ENCODE measurements around the gene BET1L.
"Not testable (repeated sequence)": the region's sequence is repeated elsewhere in the genome, so short reads cannot be mapped to it uniquely, and the experiment has no call there.

The BET1L gene

DNA sequence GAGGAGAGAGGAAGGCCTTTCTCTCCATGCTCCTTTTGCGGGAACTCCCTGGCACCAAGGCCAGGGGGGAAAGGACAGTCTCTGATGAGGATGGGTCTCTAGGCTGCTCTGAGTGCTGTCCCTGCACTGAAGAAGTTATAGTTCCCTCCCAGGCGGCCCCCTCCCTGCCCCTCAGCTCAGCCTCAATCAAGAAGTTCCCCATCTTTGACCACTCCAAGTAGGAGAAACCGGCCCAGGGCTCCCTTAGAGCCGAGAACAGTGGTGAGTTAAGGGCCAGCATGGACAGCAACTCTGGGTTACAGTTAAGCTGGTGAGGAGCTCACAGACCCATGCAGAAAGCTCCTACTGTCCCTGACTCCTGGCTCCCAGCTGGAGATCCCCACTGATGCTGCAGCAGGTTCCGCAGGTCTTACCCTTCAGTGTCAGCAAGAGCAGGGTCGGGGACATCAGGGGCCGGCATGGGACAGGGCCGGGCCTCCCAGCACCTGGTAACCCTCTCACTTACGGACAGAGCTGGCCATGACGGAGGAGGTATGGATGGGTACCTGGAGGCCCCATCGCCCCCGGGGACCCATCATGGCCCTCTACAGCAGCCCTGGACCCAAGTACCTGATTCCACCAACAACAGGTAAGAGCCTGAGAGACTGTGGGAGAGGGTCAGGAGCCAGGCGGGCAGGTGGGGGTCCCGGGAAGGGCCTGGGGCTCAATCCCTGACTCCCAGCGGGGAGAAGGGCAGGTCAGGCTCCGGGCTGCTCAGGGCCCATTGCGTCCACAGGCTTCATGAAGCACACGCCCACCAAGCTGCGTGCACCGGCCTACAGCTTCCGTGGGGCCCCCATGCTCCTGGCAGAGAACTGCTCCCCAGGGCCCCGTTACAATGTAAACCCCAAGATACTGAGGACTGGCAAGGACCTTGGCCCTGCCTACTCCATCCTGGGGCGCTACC lies 10.1 kb downstream of the BET1L start:
- DNase-seq (ENCODE audit: low read depth, low spot score), result no peak
- in situ Hi-C loops (cut with HindIII; ENCODE audit: low sequenced_read_pairs), result no loop called here
- H3K4me3 ChIP-seq (ENCODE audit: low read depth, low read length), result no peak overlapping the region
- TF ChIP-seq, protein P1, sequence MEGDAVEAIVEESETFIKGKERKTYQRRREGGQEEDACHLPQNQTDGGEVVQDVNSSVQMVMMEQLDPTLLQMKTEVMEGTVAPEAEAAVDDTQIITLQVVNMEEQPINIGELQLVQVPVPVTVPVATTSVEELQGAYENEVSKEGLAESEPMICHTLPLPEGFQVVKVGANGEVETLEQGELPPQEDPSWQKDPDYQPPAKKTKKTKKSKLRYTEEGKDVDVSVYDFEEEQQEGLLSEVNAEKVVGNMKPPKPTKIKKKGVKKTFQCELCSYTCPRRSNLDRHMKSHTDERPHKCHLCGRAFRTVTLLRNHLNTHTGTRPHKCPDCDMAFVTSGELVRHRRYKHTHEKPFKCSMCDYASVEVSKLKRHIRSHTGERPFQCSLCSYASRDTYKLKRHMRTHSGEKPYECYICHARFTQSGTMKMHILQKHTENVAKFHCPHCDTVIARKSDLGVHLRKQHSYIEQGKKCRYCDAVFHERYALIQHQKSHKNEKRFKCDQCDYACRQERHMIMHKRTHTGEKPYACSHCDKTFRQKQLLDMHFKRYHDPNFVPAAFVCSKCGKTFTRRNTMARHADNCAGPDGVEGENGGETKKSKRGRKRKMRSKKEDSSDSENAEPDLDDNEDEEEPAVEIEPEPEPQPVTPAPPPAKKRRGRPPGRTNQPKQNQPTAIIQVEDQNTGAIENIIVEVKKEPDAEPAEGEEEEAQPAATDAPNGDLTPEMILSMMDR (IDR thresholded peaks at IDR 0.05; ENCODE audit: low read depth, low read length), result no peak

DNA sequence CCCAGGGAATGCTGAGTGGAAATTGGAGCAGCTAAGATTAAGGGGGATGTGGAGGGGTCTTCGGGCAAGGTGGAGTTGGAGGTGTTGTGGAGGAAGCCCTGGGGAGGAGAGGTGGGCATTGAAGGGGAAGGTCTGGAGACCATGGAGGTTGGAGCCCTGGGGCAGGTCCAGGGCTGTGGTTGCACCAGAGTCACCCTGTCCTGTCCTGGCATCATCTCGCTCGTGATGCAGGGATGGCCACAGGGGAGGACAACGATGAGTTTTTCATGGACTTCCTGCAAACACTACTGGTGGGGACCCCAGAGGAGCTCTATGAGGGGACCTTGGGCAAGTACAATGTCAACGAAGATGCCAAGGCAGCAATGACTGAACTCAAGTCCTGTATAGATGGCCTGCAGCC lies 13.7 kb downstream of the BET1L start:
- H3K4me3 ChIP-seq (ENCODE audit: low read depth, low read length); in situ Hi-C loops (cut with HindIII; ENCODE audit: low sequenced_read_pairs); DNase-seq (ENCODE audit: low read depth, low spot score): not testable (repeated sequence)

DNA sequence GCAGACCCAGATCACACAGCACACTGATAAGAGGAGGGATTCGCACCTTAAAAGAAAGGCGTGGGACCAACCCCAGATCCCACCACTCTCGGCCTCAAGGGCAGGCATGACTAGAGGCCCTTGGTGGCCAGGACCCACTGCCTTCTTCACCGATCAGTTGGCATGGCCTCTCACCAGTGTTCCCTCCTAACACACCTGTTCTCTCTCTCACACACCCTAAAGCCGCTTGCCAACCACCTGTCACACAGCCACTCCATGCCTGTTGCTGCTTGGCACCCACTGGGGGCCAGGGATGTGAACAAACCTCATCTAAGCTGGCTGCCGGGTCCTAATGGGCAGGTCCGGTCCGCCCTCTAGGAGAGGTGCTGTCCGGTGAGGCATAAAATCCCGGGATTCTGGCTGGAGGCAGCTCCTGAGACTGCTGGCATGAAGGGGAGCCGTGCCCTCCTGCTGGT lies 14.5 kb downstream of the BET1L start, which contains the start of gene SCGB1C1:
TSS of gene SCGB1C1 (plus strand) at position 405 of the 455 bp plus-strand sequence. CDS start at position 427, 22 bp downstream.
- H3K4me3 ChIP-seq (ENCODE audit: low read depth, low read length); DNase-seq (ENCODE audit: low read depth, low spot score); in situ Hi-C loops (cut with HindIII; ENCODE audit: low sequenced_read_pairs): not testable (repeated sequence)

DNA sequence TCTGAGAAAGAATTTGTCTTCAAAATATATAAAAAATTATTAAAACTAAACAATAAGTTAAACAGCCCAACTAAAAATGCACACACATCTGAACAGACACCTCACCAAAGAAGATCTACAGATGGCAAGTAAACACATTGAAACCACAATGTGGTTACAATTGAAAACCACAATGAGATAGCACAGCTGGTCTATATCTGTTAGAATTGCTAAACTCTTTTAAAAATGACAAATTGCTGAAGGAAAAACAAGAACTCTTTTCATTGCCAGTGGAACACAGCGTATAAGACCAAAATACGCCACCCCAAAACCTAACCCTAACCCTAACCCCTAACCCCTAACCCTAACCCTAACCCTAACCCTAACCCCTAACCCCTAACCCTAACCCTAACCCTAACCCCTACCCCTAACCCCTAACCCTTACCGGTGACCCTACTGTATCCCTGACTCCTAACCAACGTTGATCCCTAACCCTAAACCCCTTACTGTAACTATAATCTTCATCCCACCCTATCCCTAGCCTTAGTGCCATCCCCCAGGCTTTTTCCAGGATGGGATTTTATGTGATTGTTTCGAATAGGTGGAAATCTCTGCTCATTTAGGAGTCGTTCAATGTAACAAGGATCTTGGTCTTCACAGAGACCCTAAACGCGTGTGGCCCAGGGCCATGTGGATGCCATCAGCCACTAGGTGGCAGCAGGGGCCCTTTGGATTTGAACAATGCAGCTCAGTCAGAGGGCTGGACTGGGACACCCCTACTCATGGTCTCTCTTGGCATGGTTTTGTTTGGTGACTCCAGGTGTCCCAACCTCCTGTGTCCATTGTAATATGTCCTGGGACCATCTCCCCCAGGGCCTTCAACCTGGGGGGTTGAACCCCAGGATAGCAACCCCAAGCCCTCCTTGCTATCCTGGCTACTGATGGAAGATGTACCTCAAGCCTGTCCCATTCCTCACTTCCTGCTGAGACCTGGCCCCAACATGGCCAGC lies 15.4 kb downstream of the BET1L start:
- TF ChIP-seq, protein P1 (IDR thresholded peaks at IDR 0.05; ENCODE audit: low read depth, low read length), result peak; percentile 1
- in situ Hi-C loops (cut with HindIII; ENCODE audit: low sequenced_read_pairs); H3K4me3 ChIP-seq (ENCODE audit: low read depth, low read length); DNase-seq (ENCODE audit: low read depth, low spot score): not testable (repeated sequence)

DNA sequence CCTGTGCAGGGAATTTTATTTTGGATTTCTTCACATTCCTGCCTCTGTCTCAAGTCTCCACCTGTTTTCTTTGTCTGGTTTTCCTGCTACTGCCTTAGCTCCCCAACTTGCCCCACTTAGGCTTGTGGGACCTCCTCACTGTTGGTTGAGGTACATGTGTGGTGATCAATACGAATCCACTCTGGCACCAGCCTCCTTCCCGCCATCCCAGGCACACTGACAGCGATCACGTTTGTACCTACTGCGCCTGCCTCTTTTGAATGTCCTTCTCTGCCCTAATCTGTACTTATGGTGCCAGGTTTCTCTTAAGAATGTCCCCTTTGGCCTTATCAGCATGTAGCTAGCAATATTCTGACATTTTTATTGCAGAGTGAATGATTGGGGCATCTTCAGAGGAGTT lies 16.7 kb downstream of the BET1L start:
- H3K4me3 ChIP-seq (ENCODE audit: low read depth, low read length); in situ Hi-C loops (cut with HindIII; ENCODE audit: low sequenced_read_pairs); DNase-seq (ENCODE audit: low read depth, low spot score): not testable (repeated sequence)

DNA sequence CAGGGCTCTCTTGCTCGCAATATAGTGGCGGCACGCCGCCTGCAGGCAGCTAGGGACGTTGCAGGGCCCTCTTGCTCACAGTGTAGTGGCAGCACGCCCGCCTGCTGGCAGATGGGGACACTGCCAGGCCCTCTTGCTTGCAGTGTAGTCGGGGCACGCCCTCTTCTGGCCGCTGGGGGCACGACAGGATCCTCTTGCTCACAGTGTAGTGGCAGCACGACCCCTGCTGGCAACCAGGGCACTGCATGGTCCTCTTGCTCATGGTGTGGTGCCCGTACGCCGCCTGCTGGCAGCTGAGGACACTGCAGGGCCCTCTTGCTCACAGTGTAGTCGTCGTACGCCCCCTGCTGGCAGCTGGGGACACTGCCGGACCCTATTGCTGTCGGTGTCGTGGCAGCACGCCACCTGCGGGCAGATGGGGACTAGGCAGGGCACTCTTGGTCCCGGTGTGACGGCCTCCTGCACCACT lies 17.3 kb downstream of the BET1L start:
- H3K4me3 ChIP-seq (ENCODE audit: low read depth, low read length); in situ Hi-C loops (cut with HindIII; ENCODE audit: low sequenced_read_pairs); DNase-seq (ENCODE audit: low read depth, low spot score): not testable (repeated sequence)
- TF ChIP-seq, protein P1 (IDR thresholded peaks at IDR 0.05; ENCODE audit: low read depth, low read length), result peak; percentile 10

DNA sequence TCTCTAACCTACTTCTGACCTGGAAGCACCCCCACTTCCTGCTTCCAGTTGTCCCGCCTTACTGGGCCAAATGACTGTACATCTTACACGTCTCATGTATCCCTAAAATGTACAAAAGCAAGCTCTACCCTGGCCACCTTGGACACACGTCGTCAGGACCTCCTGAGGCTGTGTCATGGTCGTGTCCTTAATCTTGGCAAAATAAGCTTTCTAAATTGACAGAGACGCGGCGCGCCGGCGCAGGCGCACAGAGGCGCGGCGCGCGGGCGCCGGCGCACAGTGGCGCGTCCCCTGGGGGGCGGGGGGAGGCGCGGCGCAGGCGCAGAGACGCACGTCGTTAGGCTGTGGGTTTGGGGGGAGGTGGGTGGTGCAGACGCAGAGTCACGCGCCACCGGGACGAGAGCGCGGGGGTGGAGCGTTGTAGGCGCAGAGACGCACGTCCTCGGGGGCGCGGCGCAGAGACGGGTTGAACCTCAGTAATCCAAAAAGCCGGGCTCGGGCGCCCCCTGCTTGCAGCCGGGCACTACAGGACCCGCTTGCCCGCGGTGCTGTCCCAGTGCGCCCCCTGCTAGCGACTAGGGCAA lies 17.9 kb downstream of the BET1L start:
- in situ Hi-C loops (cut with HindIII; ENCODE audit: low sequenced_read_pairs); DNase-seq (ENCODE audit: low read depth, low spot score); H3K4me3 ChIP-seq (ENCODE audit: low read depth, low read length): not testable (repeated sequence)

DNA sequence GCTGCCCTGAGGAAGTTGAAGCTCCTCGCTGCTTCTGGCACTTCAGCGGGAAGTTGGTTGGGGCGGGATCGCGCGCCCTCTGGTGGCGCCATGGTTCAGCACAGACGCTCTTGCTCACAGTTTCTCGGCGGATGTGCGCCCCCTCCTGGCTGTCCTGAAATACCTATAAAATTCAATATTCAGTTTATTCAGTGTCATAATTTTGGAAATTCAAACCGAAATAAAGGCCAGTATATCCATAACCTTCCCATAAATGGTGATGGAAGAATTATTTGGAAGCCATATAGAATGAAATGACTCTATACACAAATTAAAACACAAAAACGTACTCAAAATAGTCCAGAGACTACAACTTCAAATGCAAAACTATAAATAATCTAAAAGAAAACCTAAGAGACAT lies 27.0 kb downstream of the BET1L start:
- DNase-seq (ENCODE audit: low read depth, low spot score); in situ Hi-C loops (cut with HindIII; ENCODE audit: low sequenced_read_pairs); H3K4me3 ChIP-seq (ENCODE audit: low read depth, low read length): not testable (repeated sequence)
- TF ChIP-seq, protein P1 (IDR thresholded peaks at IDR 0.05; ENCODE audit: low read depth, low read length), result peak; percentile 11

Measured in astrocyte of the spinal cord (primary cell).